ENCODE results near the gene GPN1.

DNA sequence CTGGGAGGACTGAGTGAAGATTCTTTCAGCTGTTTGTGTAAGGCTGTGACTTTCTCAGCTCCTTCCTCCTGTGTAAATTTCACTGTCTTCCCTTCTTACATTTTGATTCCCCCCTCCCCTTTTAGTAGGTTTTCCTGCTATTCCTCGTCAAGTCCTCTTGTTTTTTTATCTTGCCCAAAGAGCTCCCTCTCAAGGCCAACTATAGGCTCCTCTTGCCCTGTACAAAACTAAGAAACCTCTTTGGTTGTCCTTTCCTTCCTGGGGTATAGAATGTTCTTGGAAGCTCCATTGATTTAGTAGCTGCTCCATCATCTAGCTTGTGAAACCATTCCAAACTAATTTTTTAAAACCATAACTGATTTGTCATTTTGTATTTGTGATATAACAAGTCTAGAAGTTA is 7.3 kb upstream of the GPN1 start:
- TF ChIP-seq POLR2A (IDR thresholded peaks at IDR 0.05; ENCODE audit: low read depth, low read length) = no peak
- no peak for TF ChIP-seq POLR2AphosphoS5 (IDR thresholded peaks at IDR 0.05; ENCODE audit: low read depth, low read length)
- TF ChIP-seq TAF1 (IDR thresholded peaks at IDR 0.05; ENCODE audit: low read depth, low read length) = no peak
- TF ChIP-seq SPI1 (IDR thresholded peaks at IDR 0.05; ENCODE audit: low read depth, low read length) = no peak
- no peak for TF ChIP-seq POU2F2 (IDR thresholded peaks at IDR 0.05; ENCODE audit: low read depth, low read length)
- TF ChIP-seq PAX5 (IDR thresholded peaks at IDR 0.05; ENCODE audit: insufficient read depth, low read length, severe bottlenecking) = no peak

Data from GM12891 (cell line).